ENCODE data around the gene ELANE. TPM values are rescaled to one million over a fixed set of nuclear protein-coding genes. Genes with fewer than 3 reads are reported as not detected.

ELANE gene
- total and polyA plus RNA-seq, 9 of the 15 experiments (the other 6 are each of a cell fraction or from before 2014, with no cell fraction given): not detected

- ChIA-PET CTCF (ENCODE audit: low intra/inter-chr PET ratio) (no interaction called here), POLR2A (interaction anchor here (0.8 to 1.4 kb wide), 2 partner anchors 10 to 31 kb away, joined by 3 to 4 read pairs; no protein-coding TSS in a partner anchor)
- H3K9me1 ChIP-seq (ENCODE audit: control insufficient read depth, insufficient read depth, low read length): peaks cover 16% of the 10 kb centered on the region
- H3K79me2 ChIP-seq (ENCODE audit: control insufficient read depth, insufficient read depth, low read length): peaks cover 92% of the 10 kb centered on the region
- no peaks in the 10 kb centered on the region for H3K27me3 ChIP-seq (ENCODE audit: control insufficient read depth in 2 of 2, insufficient read depth in 2 of 2, low read length in 2 of 2)
- H4K20me1 ChIP-seq (replicated peaks; ENCODE audit: control insufficient read depth, insufficient read depth, low read length): peaks cover 50% of the 10 kb centered on the region
- 90% methylated on average over 25 of the region's 53 CpGs for WGBS (ENCODE audit: insufficient coverage, low coverage, missing lambda C conversion rate)
- peaks cover 100% of the 10 kb centered on the region for H3K36me3 ChIP-seq (ENCODE audit: control insufficient read depth, insufficient read depth, low read length)
- FAIRE-seq (no peak), DNase-seq (ENCODE audit: extremely low read depth in 1 of 4, low spot score in 3 of 4) (peak in 1 of 4 experiments; percentile 29), ATAC-seq (no peak)
- in situ Hi-C loops (cut with MboI) (no loop called here), intact Hi-C loops (cut with micrococcal nuclease) (no loop called here)
- H2AFZ ChIP-seq (ENCODE audit: low read depth, low read length): no peak overlapping the region
- peaks cover 19 to 70% of the 10 kb centered on the region in 2 experiments for H3K4me1 ChIP-seq (replicated peaks in 1 of 2; ENCODE audit: control insufficient read depth in 2 of 2, insufficient read depth in 2 of 2, low read length in 2 of 2)
- no peak overlapping the region for H3K27ac ChIP-seq (ENCODE audit: extremely low read depth, low read depth, low read length)
- no peak overlapping the region for H3K4me2 ChIP-seq (ENCODE audit: insufficient read depth, low read length)
- no peak overlapping the region; a peak in 1 of 4 replicates for H3K9ac ChIP-seq (ENCODE audit: insufficient read depth in 1 of 2, low read depth in 2 of 2, low read length in 2 of 2)
- no peak overlapping the region for H3K4me3 ChIP-seq
- no peaks in the 10 kb centered on the region; the same call in 1 of the 2 replicates for H3K9me3 ChIP-seq (replicated peaks; ENCODE audit: control insufficient read depth, insufficient read depth, low read depth, low read length)
- no TSS peak for BruUV-seq (replicated peaks)
- no peak for TF ChIP-seq ZBTB43 (CRISPR knock-in tag; IDR thresholded peaks at IDR 0.05)
- peak; percentile 18; the same call in 1 of the 2 replicates for TF ChIP-seq POLR2AphosphoS5 (IDR thresholded peaks at IDR 0.05; ENCODE audit: control insufficient read depth, insufficient read depth, low read depth, low read length)
- no peak for TF ChIP-seq ZNF184 (CRISPR knock-in tag; IDR thresholded peaks at IDR 0.05)
- no peak for TF ChIP-seq NELFE (IDR thresholded peaks at IDR 0.05; ENCODE audit: insufficient read depth, insufficient read length)
- TF ChIP-seq POLR2G (IDR thresholded peaks at IDR 0.05; ENCODE audit: low read depth, low read length): peak; percentile 67
- no peak for TF ChIP-seq ZNF77 (CRISPR knock-in tag; IDR thresholded peaks at IDR 0.05)
- no peak for TF ChIP-seq DMBX1 (CRISPR knock-in tag; IDR thresholded peaks at IDR 0.05; ENCODE audit: borderline replicate concordance)
- no peak for TF ChIP-seq RBM22 (IDR thresholded peaks at IDR 0.05; ENCODE audit: low read depth, low read length, poor library complexity, severe bottlenecking)
- no peak for TF ChIP-seq CREB5 (CRISPR knock-in tag; IDR thresholded peaks at IDR 0.05)
- TF ChIP-seq MNT (conservative IDR thresholded peaks at IDR 0.05): no peak
- no peak for TF ChIP-seq HBP1 (CRISPR knock-in tag; IDR thresholded peaks at IDR 0.05)
- TF ChIP-seq PRPF4 (IDR thresholded peaks at IDR 0.05; ENCODE audit: insufficient read depth, low read depth, low read length, poor library complexity, severe bottlenecking): peak; percentile 30
- TF ChIP-seq SP1 (CRISPR knock-in tag; IDR thresholded peaks at IDR 0.05): no peak
- TF ChIP-seq RBFOX2 (IDR thresholded peaks at IDR 0.05; ENCODE audit: low read depth, low read length): peak; percentile 58
- no peak for TF ChIP-seq ZNF174 (CRISPR knock-in tag; IDR thresholded peaks at IDR 0.05)
- TF ChIP-seq ZNF41 (CRISPR knock-in tag; conservative IDR thresholded peaks at IDR 0.05): no peak
These were observed 47.5 kb upstream of the ELANE start for GRCh38 chr19:804419-805165.
